Activated CD4-positive, alpha-beta T cell treated with anti-CD3 and anti-CD28 coated beads, Interleukin-2, amount 50 U/mL, for 1 hour (primary cell): ENCODE results near the gene STRIP1.

Experiments used
- DNase-seq: peaks from one replicate; pipeline ENCODE4 v3.0.0-alpha.2; 2020

Gene STRIP1

DNA sequence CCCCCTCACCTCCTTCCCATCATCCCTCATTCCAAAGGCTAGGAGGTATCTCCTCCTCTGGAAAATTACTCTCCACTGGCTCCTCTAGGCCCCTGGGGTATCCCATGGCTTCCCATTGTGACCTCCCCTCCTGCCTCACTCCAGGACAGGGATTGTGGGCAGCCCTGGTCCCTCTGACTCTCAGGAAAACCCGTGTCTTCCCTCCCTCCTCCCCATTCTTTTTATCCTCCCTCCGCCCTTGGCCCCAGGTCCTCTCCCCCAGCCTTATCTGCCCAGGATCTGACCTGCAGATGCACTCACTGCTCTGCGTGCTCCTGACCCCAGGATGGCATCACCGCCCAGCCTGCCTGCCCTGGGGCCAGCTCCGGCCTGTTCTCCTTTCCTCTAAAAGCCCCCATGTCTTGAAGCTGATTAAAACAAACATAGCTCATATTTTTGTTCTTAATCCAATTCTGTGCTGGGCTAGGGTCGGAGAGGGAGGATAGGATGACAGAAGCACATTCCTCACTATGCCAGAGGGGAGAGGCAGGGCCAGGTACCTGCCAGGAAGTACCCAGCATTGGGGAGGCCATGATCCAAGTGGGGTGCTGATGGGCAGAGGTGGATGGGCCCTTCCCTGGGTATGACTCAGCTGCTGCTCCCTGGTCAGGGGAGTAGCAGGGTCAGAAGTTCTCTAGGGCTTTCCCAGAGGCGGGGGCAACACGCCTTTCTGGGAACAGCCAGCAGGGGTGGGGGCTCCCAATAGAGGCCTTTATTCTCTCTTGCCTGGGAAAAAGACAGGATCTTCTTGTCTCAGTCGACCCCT, 64.0 kb downstream of the STRIP1 start:
- DNase-seq, result no peak

- no peak for DNase-seq
These were observed 65.9 kb downstream of the STRIP1 start for GRCh38 chr1:110100335-110100734.

DNA sequence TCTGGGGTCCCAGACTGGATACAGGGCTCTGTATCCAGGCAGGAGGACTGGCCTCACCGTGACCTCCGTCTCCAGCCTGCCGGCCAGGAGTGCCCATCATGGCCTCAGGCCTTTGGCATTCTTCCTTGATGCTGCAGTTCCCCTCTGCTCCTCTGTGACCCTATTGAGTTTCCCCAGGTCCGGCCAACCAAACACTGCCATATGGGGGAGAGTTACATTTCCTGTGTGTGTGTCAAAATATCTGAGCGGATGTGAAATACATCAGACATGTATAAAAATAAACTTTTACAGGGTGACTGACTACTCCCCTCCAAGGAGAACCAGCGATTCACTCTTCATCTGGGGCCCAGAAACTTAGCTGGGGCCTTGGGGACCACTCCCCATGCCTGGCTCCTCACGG, 67.7 kb downstream of the STRIP1 start:
- DNase-seq, result no peak
